ENCODE measurements around the gene MICALL1.

MICALL1 gene

DNA sequence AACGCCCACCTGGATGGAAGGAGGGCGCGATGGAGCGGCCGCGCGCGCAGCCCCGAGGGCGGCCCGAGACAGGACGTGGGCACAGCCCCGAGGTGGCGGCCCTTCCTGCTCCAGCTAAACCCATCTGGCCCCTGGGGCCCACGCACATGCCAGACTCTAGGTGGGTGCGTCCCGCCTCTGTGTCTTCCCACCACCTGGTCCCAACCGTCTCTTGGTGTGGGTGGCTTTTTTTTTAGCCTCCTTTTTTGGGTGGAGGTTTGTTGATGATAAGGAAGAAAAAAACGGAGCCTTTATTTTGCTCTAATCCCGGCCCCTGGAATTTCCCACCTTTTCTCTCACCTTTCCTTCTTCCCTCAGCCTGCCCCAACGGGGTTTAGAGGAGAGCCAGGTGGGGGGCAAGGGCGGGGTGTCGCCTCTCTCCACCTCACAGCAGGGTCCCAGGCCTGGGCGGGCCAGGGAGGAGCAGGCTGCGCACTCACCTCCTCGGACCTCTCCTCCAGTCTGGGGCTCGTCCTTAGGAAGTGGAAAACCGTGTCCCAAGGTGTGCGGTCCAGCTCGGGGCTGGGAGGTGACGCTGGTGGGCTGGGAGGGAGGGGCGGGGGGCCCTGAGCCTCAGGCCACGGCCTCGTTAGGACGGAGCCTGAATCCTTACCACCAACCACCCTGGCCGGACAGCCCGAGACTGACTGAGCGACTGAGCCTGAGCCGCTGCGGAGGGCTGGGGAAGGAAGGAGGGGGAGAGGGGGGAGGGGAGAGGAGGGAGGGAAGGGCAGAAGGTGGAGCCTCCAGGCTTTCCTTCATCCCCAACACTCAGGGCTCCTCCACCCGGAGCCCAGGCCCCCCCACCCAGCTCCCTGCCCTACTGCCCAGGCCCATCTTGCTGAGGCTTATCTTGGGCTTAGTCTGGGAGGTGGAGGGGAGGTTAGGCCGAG is 78.0 kb downstream of the MICALL1 start, which contains the start of gene SOX10:
Gene SOX10, minus strand, starts transcription at position 696 of the 932 bp plus-strand sequence. CDS start 771 bp downstream, outside the sequence.
- Histone ChIP-seq H4K20me1 (ENCODE audit: insufficient read depth, low read length) (peaks cover 5% of the 10 kb centered on the region; the same call in 1 of the 2 replicates), H3K27me3 (ENCODE audit: insufficient read depth, low read length, poor library complexity) (no peaks in the 10 kb centered on the region), H3K4me1 (ENCODE audit: insufficient read depth, low read length) (no peaks in the 10 kb centered on the region), H3K27ac (ENCODE audit: low read length) (no peak within 1 kb of the TSS), H3K79me2 (ENCODE audit: insufficient read depth, low read length) (no peaks in the 10 kb centered on the region), H3K9me3 (ENCODE audit: insufficient read depth, low read length, severe bottlenecking) (no peaks in the 10 kb centered on the region), H3K9ac (ENCODE audit: low read depth, low read length) (no peak within 1 kb of the TSS), H3K4me2 (ENCODE audit: insufficient read depth, low read length) (no peak within 1 kb of the TSS), H2AFZ (ENCODE audit: low read depth, low read length) (no peak within 1 kb of the TSS), H3K36me3 (ENCODE audit: insufficient read depth, low read length) (no peaks in the 10 kb centered on the region), H3K4me3 (ENCODE audit: low read depth in 1 of 2, low read length in 2 of 2) (no peak within 1 kb of the TSS)
- DNase-seq = no peak
- TF ChIP-seq, protein P1, sequence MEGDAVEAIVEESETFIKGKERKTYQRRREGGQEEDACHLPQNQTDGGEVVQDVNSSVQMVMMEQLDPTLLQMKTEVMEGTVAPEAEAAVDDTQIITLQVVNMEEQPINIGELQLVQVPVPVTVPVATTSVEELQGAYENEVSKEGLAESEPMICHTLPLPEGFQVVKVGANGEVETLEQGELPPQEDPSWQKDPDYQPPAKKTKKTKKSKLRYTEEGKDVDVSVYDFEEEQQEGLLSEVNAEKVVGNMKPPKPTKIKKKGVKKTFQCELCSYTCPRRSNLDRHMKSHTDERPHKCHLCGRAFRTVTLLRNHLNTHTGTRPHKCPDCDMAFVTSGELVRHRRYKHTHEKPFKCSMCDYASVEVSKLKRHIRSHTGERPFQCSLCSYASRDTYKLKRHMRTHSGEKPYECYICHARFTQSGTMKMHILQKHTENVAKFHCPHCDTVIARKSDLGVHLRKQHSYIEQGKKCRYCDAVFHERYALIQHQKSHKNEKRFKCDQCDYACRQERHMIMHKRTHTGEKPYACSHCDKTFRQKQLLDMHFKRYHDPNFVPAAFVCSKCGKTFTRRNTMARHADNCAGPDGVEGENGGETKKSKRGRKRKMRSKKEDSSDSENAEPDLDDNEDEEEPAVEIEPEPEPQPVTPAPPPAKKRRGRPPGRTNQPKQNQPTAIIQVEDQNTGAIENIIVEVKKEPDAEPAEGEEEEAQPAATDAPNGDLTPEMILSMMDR (IDR thresholded peaks at IDR 0.05; ENCODE audit: borderline replicate concordance, extremely low read depth, low read length, poor library complexity, severe bottlenecking) = no peak
- TF ChIP-seq EZH2 (IDR thresholded peaks at IDR 0.05; ENCODE audit: borderline replicate concordance, low read depth, low read length, severe bottlenecking) = no peak
- ATAC-seq (ENCODE audit: insufficient read depth, low read depth) = no peak

DNA sequence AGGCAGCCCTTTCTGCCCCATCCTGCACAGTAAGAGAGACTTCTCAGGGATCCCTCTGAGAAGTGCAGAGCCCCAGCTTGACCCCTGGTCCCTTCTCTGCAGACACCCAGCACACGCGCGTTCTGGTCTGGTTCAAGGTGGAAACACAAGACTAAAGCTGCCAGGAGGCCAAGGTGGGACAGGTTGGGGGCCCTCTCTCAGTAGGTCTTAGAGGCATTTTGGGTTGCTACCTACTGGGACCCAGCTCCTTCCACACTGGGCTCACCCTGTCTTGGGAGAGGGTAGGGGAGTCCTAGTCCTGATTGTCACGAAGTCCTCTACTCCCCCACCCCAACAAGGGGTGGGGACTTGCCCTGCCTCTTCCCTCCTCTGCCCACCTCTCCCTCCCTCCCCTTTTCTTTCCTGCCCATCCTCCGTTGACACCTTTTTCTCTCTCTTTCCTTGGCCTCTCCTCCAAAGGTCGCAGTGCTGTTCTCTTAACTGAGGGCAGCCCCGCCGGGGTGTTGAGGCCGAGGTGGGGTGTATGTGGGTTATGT is 79.0 kb downstream of the MICALL1 start:
- Histone ChIP-seq H3K4me2 (ENCODE audit: insufficient read depth, low read length) (no peak overlapping the region), H4K20me1 (ENCODE audit: insufficient read depth, low read length) (peaks cover 6% of the 10 kb centered on the region), H3K9ac (ENCODE audit: low read depth, low read length) (no peak overlapping the region), H3K27ac (ENCODE audit: low read length) (no peak overlapping the region), H3K79me2 (ENCODE audit: insufficient read depth, low read length) (no peaks in the 10 kb centered on the region), H3K27me3 (ENCODE audit: insufficient read depth, low read length, poor library complexity) (no peaks in the 10 kb centered on the region), H3K9me3 (ENCODE audit: insufficient read depth, low read length, severe bottlenecking) (no peaks in the 10 kb centered on the region), H3K4me3 (ENCODE audit: low read depth in 1 of 2, low read length in 2 of 2) (no peak overlapping the region), H3K4me1 (ENCODE audit: insufficient read depth, low read length) (no peaks in the 10 kb centered on the region), H2AFZ (ENCODE audit: low read depth, low read length) (no peak overlapping the region), H3K36me3 (ENCODE audit: insufficient read depth, low read length) (no peaks in the 10 kb centered on the region)
- TF ChIP-seq, protein P1 (IDR thresholded peaks at IDR 0.05; ENCODE audit: borderline replicate concordance, extremely low read depth, low read length, poor library complexity, severe bottlenecking) = no peak
- no peak for TF ChIP-seq EZH2 (IDR thresholded peaks at IDR 0.05; ENCODE audit: borderline replicate concordance, low read depth, low read length, severe bottlenecking)
- ATAC-seq (ENCODE audit: insufficient read depth, low read depth) = no peak
- DNase-seq = no peak

DNA sequence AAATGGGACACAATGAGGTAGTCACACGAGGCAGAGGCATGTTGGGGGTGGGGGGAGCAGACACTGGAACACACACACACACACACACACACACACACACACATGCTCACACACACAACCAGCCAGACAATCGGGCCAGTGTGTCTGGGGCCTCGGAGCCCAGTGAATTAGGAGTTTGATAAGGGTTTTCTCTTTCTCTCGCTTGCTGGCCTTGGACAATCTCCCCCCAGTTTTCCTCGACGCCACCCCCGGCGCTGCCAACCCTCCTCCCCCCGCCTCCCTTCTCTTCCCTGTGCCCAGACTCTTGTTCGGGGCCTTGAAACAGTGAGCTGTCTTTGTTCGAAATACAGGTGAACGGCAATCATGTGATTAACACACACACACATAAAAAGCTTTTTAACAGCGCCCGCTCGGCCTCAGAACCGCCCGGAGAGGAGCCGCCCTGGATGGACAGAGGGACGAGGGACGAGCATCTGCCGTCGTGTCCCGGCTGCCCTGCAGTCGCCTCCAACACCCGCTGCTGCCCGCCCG is 79.7 kb downstream of the MICALL1 start:
- no peaks in the 10 kb centered on the region for H3K9me3 ChIP-seq (ENCODE audit: insufficient read depth, low read length, severe bottlenecking)
- H3K9ac ChIP-seq (ENCODE audit: low read depth, low read length) = no peak overlapping the region
- ATAC-seq (ENCODE audit: insufficient read depth, low read depth) = no peak
- no peak for TF ChIP-seq EZH2 (IDR thresholded peaks at IDR 0.05; ENCODE audit: borderline replicate concordance, low read depth, low read length, severe bottlenecking)
- TF ChIP-seq, protein P1 (IDR thresholded peaks at IDR 0.05; ENCODE audit: borderline replicate concordance, extremely low read depth, low read length, poor library complexity, severe bottlenecking) = no peak
- H3K4me3 ChIP-seq (ENCODE audit: low read depth in 1 of 2, low read length in 2 of 2) = no peak overlapping the region
- H3K27ac ChIP-seq (ENCODE audit: low read length) = no peak overlapping the region
- no peaks in the 10 kb centered on the region for H3K36me3 ChIP-seq (ENCODE audit: insufficient read depth, low read length)
- H3K27me3 ChIP-seq (ENCODE audit: insufficient read depth, low read length, poor library complexity) = no peaks in the 10 kb centered on the region
- no peak for DNase-seq
- no peaks in the 10 kb centered on the region for H3K4me1 ChIP-seq (ENCODE audit: insufficient read depth, low read length)
- no peak overlapping the region for H2AFZ ChIP-seq (ENCODE audit: low read depth, low read length)
- H3K79me2 ChIP-seq (ENCODE audit: insufficient read depth, low read length) = no peaks in the 10 kb centered on the region
- H3K4me2 ChIP-seq (ENCODE audit: insufficient read depth, low read length) = no peak overlapping the region
- H4K20me1 ChIP-seq (ENCODE audit: insufficient read depth, low read length) = peaks cover 6% of the 10 kb centered on the region
